AG10803 (cell line): Measurements from ENCODE around the gene FHIT.
"Not testable (repeated sequence)": the region's sequence is repeated elsewhere in the genome, so short reads cannot be mapped to it uniquely, and the experiment has no call there.

ENCODE experiments used
- DNase-seq: peaks from one replicate; pipeline ENCODE4 v3.0.0; 2010; ENCODE audit warnings: low read depth
- H3K4me3 ChIP-seq: 2 replicates; pipeline ENCODE4 v1.5.1; 2011; ENCODE audit warnings: mild to moderate bottlenecking, low read length, control low read depth
- TF ChIP-seq, protein P1 (sequence below): conservative IDR thresholded peaks from 2 replicates; pipeline ENCODE4 v1.5.1; 2011; ENCODE audit warnings: mild to moderate bottlenecking, low read length, control low read depth, inconsistent platforms

The FHIT gene

DNA sequence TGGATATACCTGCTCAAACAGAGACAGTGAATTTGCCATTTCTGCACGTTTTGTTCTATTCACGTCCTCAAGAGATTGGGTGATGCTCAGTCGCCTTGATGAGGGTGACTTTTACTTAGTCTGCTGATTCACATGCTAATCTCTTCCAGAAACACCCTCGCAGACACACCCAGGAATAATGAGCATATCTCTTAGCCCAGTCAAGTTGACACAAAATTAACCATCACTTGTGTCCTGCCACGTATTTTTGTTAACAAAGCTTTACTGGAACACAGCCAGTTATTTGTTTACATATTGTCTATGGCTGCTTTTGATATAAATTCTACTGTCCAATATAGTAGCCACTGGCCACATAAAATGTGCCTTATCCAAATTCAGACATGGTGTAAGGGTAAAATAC lies 218.3 kb downstream of the FHIT start:
- H3K4me3 ChIP-seq: no peak overlapping the region
- TF ChIP-seq, protein P1, sequence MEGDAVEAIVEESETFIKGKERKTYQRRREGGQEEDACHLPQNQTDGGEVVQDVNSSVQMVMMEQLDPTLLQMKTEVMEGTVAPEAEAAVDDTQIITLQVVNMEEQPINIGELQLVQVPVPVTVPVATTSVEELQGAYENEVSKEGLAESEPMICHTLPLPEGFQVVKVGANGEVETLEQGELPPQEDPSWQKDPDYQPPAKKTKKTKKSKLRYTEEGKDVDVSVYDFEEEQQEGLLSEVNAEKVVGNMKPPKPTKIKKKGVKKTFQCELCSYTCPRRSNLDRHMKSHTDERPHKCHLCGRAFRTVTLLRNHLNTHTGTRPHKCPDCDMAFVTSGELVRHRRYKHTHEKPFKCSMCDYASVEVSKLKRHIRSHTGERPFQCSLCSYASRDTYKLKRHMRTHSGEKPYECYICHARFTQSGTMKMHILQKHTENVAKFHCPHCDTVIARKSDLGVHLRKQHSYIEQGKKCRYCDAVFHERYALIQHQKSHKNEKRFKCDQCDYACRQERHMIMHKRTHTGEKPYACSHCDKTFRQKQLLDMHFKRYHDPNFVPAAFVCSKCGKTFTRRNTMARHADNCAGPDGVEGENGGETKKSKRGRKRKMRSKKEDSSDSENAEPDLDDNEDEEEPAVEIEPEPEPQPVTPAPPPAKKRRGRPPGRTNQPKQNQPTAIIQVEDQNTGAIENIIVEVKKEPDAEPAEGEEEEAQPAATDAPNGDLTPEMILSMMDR: no peak
- DNase-seq: no peak

DNA sequence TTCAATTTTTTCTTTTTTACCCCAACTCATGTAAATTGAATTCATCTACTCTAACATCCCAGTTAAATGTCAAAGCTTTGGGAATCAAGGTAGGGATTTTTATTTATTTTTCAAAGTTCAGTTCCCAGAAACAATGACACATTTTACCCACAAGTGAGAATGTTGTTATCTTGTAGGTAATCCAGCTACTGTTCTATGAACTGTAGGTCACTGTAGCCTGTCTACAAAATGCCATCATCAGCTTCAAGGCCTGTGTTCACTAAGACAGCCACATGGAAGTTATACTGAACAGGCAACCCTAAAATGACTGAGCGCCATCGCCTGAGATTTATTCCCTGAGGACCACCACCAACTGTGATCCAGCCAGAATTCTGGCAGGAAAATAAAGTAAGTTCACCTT lies 219.7 kb downstream of the FHIT start:
- no peak for DNase-seq

GRCh38 chr3:61030469-61031035 lies 220.7 kb downstream of the FHIT start:
- no peak overlapping the region for H3K4me3 ChIP-seq
- TF ChIP-seq, protein P1: no peak
- DNase-seq: no peak

More for the DNA sequence above, 219.7 kb downstream of the FHIT start:
- no peak overlapping the region for H3K4me3 ChIP-seq
- TF ChIP-seq, protein P1: no peak

- TF ChIP-seq, protein P1: no peak
- DNase-seq: no peak
- H3K4me3 ChIP-seq: no peak overlapping the region
Measured at GRCh38 chr3:61029194-61029593, 222.1 kb downstream of the FHIT start.

DNA sequence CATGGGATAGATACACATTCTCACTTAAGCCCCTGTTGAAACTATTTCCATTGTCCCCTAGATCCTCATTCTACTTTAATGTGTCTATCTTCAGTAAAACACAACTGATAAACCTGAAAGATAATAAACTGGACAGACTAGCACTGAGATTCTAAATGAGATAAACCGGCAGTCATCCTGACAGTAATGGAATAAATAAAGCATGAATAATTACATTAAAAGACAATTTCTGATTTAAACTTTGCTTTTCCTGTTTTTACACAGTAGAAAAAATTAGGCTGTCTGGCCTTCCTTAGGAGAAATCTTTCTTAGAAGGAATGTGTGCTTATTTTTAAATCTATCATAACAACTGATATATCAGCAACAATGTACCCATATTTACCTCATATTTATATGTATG lies 232.4 kb downstream of the FHIT start:
- DNase-seq: no peak
- H3K4me3 ChIP-seq: no peak overlapping the region
- TF ChIP-seq, protein P1: no peak

DNA sequence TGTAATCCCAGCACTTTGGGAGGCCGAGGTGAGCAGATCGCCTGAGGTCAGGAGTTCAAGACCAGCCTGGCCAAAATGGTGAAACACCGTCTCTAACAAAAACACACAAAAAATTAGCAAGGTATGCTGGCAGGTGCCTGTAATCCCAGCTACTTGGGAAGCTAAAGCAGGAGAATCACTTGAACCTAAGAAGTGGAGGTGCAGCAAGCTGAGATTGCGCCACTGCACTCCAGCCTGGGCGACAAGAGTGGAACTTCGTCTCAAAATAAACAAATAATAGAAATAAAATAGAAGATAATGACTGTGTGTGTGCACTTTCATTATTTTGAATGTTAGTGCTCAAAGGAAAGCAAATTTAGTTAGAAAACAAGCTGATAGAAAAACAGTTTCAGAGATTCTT lies 234.2 kb downstream of the FHIT start:
- DNase-seq: not testable (repeated sequence)

GRCh38 chr3:61015859-61016258 lies 235.4 kb downstream of the FHIT start:
- H3K4me3 ChIP-seq: no peak overlapping the region
- no peak for DNase-seq
- TF ChIP-seq, protein P1: no peak

More for the DNA sequence above, 234.2 kb downstream of the FHIT start:
- H3K4me3 ChIP-seq: not testable (repeated sequence)

DNA sequence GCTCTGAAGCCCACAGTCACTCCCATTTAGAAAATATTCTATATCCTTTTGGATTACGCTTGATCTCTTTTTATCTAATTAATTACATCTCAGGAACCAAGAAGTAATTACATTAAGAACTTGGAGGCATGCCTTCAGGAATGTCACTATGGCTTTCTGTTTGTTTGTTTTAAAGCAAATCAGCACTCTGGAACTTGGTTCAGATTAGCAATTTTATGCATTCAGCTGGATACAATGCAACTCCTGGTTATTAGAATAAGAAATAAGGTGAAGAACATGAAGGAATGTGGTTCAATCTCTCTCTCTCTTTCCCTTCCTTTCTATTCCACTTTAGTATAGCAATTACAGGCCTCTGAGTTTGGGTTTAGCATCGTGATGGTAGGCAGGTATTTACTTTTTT lies 235.8 kb downstream of the FHIT start:
- TF ChIP-seq, protein P1: no peak
- no peak overlapping the region for H3K4me3 ChIP-seq
- no peak for DNase-seq
